ENCODE data around the gene HDAC9.

- TF ChIP-seq POLR2A (IDR thresholded peaks at IDR 0.05; ENCODE audit: low read length): no peak
- no peak for TF ChIP-seq GATA1 (IDR thresholded peaks at IDR 0.05; ENCODE audit: low read depth, low read length)
Observed at GRCh38 chr7:18724318-18724717, 228.8 kb downstream of the HDAC9 start.

Measured in erythroblast (primary cell).